ENCODE measurements around the gene ZNF441. TPM values are rescaled to one million over a fixed set of nuclear protein-coding genes. Genes with fewer than 3 reads are reported as not detected.

The ZNF441 gene
- total and polyA plus RNA-seq, 2 of the 13 experiments (the other 11 are each of a cell fraction or from before 2014, with no cell fraction given) = 2.8 to 10.0 TPM

DNA sequence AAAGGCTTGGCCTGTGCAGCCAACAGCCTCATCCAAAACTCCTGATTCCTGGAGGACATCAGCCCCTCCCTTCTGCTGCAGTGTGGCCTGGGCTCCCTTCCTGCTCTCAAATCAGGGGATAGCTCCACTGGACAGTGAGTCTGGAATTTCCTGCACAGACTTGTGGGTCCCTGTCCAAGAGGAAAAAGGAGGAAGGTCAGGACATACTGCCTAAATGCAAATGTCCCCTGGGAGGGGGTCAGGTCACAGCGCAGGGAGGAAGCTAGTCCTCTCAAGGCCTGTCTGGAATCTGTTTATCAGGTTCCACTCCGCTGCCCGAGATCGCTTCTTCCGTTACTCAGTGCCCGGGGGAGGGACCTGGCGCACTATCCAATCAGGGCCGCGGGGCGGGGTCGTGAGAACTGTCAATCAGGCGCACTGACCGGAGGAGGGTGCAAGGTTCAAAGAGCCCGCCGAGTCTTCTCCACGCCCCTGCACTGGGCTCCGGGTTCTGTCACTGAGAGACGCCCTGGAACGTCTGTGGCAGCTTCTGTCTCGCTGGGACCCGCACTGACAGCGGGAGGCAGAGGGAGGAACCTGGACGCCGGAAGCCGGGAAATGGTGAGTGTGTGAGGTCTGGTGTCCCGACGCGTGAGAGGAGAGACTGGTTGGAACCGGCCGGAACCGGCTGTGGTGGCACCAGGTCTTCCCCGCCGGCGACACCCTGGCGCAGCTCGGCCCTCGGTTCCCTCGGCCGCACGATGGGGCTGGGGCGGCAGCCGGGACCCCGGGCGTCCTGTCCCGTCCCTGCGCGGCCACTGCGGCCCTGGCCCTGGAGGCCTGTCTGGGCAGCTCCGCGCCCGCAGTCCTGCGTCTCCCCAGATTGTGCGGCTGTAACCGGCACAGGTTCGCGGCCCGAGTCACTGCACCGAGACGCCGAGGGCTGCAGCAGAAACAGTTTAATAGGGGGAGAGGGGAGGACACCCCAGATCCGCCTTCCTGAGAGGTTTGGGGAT is at the start of gene ZNF441 (continued):
- TF ChIP-seq RCOR2 (CRISPR knock-in tag; IDR thresholded peaks at IDR 0.05) = no peak
- 0 out of 2 replicates have a peak, but pooled peaks have one; percentile 49 for TF ChIP-seq KLF9 (CRISPR knock-in tag; IDR thresholded peaks at IDR 0.05; ENCODE audit: low read depth)
- peak; percentile 77 for TF ChIP-seq KDM5B (CRISPR knock-in tag; IDR thresholded peaks at IDR 0.05; ENCODE audit: borderline replicate concordance)
- 0 out of 2 replicates have a peak, but pooled peaks have one; percentile 62 for TF ChIP-seq ZSCAN31 (CRISPR knock-in tag; IDR thresholded peaks at IDR 0.05; ENCODE audit: low read depth)
- TF ChIP-seq, protein P1, sequence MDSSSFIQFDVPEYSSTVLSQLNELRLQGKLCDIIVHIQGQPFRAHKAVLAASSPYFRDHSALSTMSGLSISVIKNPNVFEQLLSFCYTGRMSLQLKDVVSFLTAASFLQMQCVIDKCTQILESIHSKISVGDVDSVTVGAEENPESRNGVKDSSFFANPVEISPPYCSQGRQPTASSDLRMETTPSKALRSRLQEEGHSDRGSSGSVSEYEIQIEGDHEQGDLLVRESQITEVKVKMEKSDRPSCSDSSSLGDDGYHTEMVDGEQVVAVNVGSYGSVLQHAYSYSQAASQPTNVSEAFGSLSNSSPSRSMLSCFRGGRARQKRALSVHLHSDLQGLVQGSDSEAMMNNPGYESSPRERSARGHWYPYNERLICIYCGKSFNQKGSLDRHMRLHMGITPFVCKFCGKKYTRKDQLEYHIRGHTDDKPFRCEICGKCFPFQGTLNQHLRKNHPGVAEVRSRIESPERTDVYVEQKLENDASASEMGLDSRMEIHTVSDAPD (CRISPR knock-in tag; IDR thresholded peaks at IDR 0.05) = no peak
- peak; percentile 70 for TF ChIP-seq HDAC2 (CRISPR knock-in tag; IDR thresholded peaks at IDR 0.05)
- TF ChIP-seq ZNF788 (CRISPR knock-in tag; IDR thresholded peaks at IDR 0.05; ENCODE audit: borderline replicate concordance) = 0 out of 2 replicates have a peak, but pooled peaks have one; percentile 7
- TF ChIP-seq ZNF775 (CRISPR knock-in tag; IDR thresholded peaks at IDR 0.05; ENCODE audit: borderline replicate concordance) = no peak
- TF ChIP-seq ZNF180 (CRISPR knock-in tag; IDR thresholded peaks at IDR 0.05; ENCODE audit: borderline replicate concordance, low read depth) = no peak
- peak; percentile 66; the same call in 1 of the 2 replicates for TF ChIP-seq ZNF547 (CRISPR knock-in tag; IDR thresholded peaks at IDR 0.05)
- no peak for TF ChIP-seq ZNF746 (CRISPR knock-in tag; IDR thresholded peaks at IDR 0.05)
- TF ChIP-seq SRY (CRISPR knock-in tag; IDR thresholded peaks at IDR 0.05) = 0 out of 2 replicates have a peak, but pooled peaks have one; percentile 22
- peak; percentile 83; the same call in 1 of the 2 replicates for TF ChIP-seq GZF1 (CRISPR knock-in tag; IDR thresholded peaks at IDR 0.05)
- 0 out of 4 replicates have a peak, but pooled peaks of 1 of the 2 experiments have one; percentile 12 for TF ChIP-seq NR2F1 (CRISPR knock-in tag; IDR thresholded peaks at IDR 0.05)
- peak; percentile 85 for TF ChIP-seq ZNF501 (CRISPR knock-in tag; IDR thresholded peaks at IDR 0.05)
- peak; percentile 75; the same call in 1 of the 2 replicates for TF ChIP-seq HDAC1 (CRISPR knock-in tag; IDR thresholded peaks at IDR 0.05)
- no peak for TF ChIP-seq ZNF484 (CRISPR knock-in tag; IDR thresholded peaks at IDR 0.05; ENCODE audit: borderline replicate concordance, low read depth)
- no peak for TF ChIP-seq HCFC1 (IDR thresholded peaks at IDR 0.05; ENCODE audit: low read depth, low read length)
- peak; percentile 79 for TF ChIP-seq TAF1 (CRISPR knock-in tag; IDR thresholded peaks at IDR 0.05)
- TF ChIP-seq THAP11 (CRISPR knock-in tag; IDR thresholded peaks at IDR 0.05) = peak; percentile 71
- TF ChIP-seq NCOR1 (IDR thresholded peaks at IDR 0.05; ENCODE audit: borderline replicate concordance, low read length) = peak; percentile 48; the same call in 1 of the 2 replicates
- TF ChIP-seq HOXA5 (CRISPR knock-in tag; IDR thresholded peaks at IDR 0.05) = 0 out of 2 replicates have a peak, but pooled peaks have one; percentile 60
- TF ChIP-seq, protein P2, sequence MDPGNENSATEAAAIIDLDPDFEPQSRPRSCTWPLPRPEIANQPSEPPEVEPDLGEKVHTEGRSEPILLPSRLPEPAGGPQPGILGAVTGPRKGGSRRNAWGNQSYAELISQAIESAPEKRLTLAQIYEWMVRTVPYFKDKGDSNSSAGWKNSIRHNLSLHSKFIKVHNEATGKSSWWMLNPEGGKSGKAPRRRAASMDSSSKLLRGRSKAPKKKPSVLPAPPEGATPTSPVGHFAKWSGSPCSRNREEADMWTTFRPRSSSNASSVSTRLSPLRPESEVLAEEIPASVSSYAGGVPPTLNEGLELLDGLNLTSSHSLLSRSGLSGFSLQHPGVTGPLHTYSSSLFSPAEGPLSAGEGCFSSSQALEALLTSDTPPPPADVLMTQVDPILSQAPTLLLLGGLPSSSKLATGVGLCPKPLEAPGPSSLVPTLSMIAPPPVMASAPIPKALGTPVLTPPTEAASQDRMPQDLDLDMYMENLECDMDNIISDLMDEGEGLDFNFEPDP (CRISPR knock-in tag; conservative IDR thresholded peaks at IDR 0.05) = 0 out of 2 replicates have a peak, but pooled peaks have one; percentile 88
- TF ChIP-seq TCF12 (IDR thresholded peaks at IDR 0.05) = no peak
- TF ChIP-seq TCF12 (CRISPR knock-in tag; IDR thresholded peaks at IDR 0.05) = 0 out of 2 replicates have a peak, but pooled peaks have one; percentile 63
- peak; percentile 45 for TF ChIP-seq HNF4G (IDR thresholded peaks at IDR 0.05; ENCODE audit: borderline replicate concordance, low read depth, low read length)
- peak; percentile 8; the same call in 1 of the 2 replicates for TF ChIP-seq HNF4G (CRISPR knock-in tag; IDR thresholded peaks at IDR 0.05; ENCODE audit: borderline replicate concordance, low read depth)
- TF ChIP-seq TMF1 (CRISPR knock-in tag; IDR thresholded peaks at IDR 0.05; ENCODE audit: low read depth) = peak; percentile 77; the same call in 1 of the 2 replicates

Data from HepG2 (cell line).